Posterior cingulate gyrus (tissue), 11 donors: Measurements from ENCODE around the gene ERF.

Experiments used
- DNase-seq, 10 donors: peaks; one replicate each; pipeline versions ENCODE4 v3.0.0 to v3.0.0-alpha.2; 2020 to 2021; ENCODE audit warnings: mixed read lengths in 3 of 10
- intact Hi-C: fragments of 100-400 bp; cut with DNase I; formaldehyde crosslinking; loops from one replicate; pipeline ENCODE4 v1.15.1; 2023

ERF gene

DNA sequence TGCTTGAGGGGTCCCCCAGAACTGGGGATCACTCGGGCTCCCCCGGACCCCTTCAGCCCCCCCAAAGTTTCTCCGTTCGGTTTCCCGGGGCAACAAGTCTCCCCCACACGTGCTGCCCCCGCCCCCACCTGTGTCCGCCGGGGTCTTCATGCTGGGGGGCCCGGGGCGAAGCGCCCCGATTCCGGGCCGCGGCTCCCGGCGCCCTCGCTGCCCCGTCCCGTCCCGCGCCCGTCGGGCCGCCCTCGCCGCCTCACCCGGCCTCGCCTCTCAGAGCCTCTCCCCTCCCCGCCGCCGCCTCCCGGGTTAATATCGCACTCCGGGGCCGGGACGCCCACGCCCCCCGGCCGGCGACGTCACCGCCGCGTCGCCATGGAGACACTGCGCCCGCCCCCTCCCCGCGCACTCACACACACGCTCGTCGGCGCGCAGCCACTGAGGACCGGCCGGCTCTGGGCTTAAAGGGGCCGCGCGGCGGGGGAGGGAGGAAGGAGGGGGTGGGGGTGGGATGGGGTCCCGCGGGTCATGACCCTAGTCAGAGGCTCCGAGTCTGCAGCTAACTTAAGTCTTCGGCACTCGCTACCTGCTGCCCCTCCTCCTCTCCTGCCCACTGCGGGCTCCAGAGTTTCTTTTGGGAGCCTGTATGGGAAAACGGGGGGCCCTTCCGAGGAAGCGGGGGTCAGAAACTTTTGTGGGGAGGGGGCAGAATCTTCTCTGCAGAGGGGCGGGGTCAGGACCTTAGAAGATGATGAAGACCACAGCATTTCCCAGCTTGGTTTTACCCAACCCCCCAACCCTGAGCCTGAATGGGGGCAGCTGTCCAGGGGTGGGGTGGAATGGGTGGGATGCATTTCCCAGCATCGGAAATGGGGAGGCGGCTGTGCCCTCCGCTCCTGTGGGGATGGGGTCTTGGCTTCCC, at the start of gene ERF:
TSS of gene ERF (minus strand) at position 279 of the 916 bp plus-strand sequence. CDS start at position 150, 129 bp downstream.
- peak; percentile 89 to 99 (median 94) for DNase-seq
- intact Hi-C loops, result loop anchor here (2.0 kb wide), 1 partner anchor 26 kb away; no protein-coding TSS in a partner anchor

DNA sequence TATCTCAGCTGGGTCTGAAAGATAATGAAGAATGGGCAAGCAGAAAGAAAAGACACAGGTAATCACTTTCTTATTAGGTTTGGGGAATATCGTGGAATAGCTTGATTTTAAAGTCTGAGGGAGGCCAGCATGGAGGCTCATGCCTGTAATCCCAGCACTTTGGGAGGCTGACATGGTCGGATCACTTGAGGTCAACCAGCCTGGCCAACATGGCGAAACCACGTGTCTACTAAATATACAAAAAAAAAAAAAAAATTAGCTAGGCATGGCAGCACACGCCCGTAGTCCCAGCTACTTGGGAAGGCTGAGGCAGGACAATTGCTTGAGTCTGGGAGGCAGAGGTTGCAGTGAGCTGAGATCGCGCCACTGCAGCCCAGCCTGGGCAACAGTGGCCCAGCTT, 48.9 kb upstream of the ERF start:
- DNase-seq, result peak in 2 of 10 donors; percentile 51 to 58
- intact Hi-C loops, result no loop called here

DNA sequence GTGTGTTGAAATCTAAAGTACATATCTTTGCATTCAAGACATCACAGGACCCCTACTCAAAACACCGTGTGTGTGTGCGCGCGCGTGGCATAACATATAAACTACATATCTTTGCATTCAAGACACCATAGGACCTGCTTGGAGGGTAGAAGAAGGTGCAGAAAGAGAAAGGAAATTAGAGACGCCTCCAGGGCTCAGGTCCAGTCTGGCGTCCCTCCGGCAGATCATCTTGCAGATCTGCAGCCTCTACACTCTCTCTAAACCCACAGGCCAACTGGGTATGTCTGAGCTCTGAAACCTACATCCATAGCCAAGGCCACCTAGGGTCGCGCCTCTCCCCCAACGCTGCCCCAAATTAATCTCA, 48.2 kb upstream of the ERF start:
- peak in 1 of 10 donors; percentile 79 for DNase-seq
- intact Hi-C loops, result no loop called here

DNA sequence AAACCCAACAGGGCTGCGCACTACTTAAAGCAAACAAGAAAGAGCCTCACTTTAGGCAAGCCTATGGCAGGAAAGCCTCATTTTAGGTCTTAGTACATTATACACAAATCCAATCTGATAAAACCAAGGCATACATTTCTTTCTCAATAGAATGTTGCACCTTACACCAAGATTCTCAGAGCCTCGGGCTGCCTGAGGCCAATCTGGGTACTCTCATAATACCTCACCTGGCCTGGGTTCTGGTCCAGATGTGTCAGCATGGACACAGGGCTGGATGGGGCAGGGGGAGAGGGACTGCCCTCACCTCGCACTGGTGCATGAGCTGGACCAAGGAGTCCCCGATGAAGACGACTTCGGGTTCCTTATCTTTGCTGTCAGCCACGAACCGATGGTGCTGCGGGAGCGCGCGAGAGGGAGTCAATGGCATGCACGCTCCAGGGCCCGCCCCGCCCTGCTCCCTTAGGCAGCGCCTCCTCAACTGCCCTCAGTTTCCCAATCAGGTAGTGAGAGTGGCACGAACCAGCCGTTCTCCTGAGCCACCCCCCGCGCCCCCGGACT, 46.8 kb upstream of the ERF start, which contains the start of gene PRR19:
TSS of gene PRR19 (plus strand) at position 487 of the 558 bp plus-strand sequence. CDS start 7,453 bp downstream, outside the sequence.
- DNase-seq, result peak in 2 of 10 donors; percentile 38 to 80
- intact Hi-C loops, result no loop called here

DNA sequence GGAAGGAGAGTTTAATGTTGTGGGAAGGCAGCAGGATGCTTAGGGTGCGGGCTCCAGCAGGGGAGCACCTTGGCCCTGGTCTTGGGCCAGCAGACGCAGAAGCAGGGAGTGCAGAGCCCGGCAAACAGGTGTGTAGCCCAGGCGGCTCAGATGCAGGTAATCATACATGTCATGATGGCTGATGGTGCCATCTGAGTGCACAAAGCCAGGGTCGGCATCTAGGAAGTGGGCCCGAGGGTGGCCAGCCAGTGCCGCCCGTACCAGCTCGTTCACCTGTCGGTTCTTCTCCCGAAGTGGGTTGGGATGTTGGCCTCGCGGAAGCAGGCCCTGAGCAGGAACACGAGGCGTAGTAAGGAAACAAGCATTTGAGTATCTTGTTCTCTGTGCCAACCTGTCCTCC, 42.1 kb upstream of the ERF start:
- peak in 1 of 10 donors; percentile 67 for DNase-seq
- intact Hi-C loops, result loop anchor here (5.0 kb wide), 1 partner anchor 50 kb away; no protein-coding TSS in a partner anchor

DNA sequence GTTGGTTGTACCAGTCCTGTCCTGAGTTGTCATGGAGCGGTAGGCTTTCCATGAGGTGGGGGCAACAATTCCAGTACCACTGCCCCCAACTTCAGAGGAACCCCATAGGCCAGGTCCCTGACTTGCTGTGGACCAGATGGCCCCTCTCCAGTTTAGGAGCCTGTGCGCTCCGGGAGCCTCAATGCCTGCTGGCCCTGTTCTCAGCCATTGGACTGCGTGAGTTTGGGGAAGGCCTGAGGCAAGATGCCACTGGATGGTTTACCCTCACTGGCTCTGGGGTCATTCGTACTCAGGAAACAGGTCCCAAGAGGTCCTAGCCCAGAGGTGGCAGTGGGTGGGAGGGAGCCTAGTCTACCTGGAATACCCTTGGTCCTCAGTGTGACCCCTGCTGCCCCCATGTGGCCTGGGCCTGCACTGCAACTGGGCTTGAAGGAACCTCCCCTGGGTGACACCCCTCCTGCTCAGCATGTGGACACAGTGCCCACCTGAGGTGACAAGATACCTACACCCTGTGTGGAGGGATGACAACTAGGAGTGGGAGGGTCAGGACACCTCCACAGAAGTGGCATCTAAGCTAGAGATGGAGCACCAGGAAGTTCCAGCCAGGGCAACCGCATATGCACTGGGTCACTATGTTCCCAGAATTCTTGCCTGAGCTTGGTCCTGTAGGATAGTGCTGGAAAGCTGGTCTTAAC, 41.0 kb upstream of the ERF start:
- intact Hi-C loops, result loop anchor here (5.0 kb wide), 1 partner anchor 49 kb away; no protein-coding TSS in a partner anchor
- peak; percentile 66 to 97 (median 88) for DNase-seq

DNA sequence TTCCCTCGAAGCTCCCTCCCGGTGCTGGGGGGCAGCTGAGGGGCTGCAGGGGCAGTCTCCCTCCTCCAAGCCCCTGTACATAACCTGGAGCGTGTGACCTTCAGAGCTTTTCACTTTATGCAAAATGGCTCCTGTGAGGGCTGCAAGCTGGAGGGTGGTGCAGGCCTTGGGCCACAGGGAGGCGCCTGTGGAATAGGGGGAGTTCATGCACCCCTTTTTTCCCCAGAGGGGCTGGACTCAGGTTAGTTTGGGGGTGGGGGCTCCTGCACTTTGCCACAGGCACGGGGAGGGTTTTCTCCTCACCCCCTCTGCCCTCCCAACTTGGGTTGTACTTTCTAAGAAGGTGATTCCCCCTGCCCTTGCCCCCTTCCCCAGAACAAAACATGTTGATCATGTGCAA, 40.4 kb upstream of the ERF start:
- peak in 1 of 10 donors; percentile 61 for DNase-seq
- intact Hi-C loops, result loop anchor here (5.0 kb wide), 1 partner anchor 48 kb away; no protein-coding TSS in a partner anchor

DNA sequence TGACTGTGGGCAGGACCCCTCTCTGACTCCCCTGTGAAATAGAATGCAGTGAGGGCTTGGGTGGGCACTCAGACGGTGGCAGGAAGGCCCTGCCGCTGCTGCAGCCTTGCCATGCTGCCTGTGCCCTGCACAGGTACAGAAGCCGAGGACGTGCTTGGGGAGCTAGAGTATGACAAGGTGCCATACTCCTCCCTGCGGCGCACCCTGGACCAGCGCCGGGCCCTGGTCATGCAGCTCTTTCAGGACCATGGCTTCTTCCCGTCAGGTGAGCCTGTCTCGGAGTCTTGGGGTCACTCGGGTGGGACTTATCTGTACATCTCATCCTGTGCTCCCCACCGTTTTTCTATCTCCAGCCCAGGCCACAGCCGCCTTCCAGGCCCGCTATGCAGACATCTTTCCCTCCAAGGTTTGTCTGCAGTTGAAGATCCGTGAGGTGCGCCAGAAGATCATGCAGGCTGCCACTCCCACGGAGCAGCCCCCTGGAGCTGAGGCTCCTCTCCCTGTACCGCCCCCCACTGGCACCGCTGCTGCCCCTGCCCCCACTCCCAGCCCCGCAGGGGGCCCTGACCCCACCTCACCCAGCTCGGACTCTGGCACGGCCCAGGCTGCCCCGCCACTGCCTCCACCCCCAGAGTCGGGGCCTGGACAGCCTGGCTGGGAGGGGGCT, 39.7 kb upstream of the ERF start:
- DNase-seq, result peak in 1 of 10 donors; percentile 49
- intact Hi-C loops, result loop anchor here (5.0 kb wide), 1 partner anchor 47 kb away; no protein-coding TSS in a partner anchor

DNA sequence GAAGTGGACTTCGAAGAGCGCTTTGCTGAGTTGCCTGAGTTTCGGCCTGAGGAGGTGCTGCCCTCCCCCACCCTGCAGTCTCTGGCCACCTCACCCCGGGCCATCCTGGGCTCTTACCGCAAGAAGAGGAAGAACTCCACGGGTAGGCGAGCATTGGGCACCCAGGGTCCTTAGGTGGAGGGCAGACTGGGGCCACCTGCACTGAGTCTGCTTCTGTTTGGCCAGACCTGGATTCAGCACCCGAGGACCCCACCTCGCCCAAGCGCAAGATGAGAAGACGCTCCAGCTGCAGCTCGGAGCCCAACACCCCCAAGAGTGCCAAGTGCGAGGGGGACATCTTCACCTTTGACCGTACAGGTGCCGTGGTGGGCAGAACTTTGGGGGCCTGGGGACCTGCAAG, 39.0 kb upstream of the ERF start:
- intact Hi-C loops, result no loop called here
- DNase-seq, result no peak

DNA sequence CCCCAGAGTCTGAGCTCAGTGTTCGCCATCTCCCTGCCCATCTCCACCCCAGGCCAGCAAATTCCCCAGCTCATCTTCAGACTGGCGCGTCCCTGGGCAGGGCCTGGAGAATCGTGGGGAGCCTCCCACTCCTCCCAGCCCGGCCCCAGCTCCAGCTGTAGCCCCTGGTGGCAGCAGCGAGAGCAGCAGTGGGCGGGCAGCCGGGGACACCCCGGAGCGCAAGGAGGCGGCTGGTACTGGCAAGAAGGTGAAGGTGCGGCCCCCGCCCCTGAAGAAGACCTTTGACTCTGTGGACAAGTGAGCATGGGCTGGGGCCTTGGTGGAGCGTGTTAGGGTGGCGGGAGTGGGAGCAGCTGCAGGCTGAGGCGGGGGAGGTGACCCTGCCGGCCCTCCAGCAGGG, 38.6 kb upstream of the ERF start:
- peak in 2 of 10 donors; percentile 8 to 84 for DNase-seq
- intact Hi-C loops, result no loop called here

DNA sequence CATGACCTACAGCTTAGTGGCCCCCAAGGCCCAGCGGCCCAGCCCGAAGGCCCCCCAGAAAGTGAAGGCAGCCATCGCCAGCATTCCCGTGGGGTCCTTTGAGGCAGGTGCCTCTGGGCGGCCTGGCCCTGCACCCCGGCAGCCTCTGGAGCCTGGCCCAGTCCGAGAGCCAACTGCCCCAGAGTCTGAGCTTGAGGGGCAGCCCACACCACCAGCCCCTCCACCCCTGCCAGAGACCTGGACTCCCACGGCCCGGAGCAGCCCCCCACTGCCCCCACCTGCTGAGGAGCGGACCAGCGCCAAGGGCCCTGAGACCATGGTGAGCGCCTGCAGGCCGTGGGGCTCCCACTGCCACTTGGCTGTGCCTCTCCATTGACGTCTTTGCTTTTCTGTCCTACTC, 38.0 kb upstream of the ERF start:
- no peak for DNase-seq
- intact Hi-C loops, result no loop called here

DNA sequence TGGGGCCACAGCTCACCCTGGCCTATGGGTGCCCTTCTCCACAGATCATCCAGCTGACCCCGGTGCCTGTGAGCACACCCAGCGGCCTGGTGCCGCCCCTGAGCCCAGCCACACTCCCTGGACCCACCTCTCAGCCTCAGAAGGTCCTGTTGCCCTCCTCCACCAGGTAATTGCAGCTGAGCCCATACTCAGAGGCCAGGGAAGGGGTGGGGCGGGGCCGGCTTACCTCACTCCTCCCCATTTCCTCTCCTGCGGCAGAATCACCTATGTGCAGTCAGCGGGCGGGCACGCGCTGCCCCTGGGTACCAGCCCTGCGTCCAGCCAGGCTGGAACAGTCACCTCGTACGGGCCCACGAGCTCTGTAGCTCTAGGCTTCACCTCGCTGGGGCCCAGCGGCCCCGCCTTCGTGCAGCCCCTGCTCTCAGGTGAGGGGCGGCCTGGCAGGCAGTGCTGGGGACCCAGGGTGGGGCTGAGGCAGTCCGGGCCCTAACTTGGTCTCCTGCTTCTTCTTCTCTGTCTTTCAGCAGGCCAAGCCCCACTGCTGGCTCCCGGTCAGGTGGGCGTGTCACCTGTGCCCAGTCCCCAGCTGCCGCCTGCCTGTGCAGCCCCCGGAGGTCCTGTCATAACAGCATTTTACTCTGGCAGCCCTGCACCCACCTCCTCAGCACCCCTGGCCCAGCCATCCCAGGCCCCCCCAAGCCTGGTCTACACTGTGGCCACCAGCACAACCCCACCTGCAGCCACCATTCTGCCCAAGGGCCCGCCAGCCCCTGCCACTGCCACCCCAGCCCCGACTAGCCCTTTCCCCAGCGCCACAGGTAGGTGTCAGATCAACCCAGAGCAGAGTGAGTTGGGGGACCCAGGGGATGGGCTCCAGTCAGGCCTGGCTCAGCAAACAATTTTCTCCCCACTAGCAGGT, 37.4 kb upstream of the ERF start:
- intact Hi-C loops, result no loop called here
- no peak for DNase-seq

DNA sequence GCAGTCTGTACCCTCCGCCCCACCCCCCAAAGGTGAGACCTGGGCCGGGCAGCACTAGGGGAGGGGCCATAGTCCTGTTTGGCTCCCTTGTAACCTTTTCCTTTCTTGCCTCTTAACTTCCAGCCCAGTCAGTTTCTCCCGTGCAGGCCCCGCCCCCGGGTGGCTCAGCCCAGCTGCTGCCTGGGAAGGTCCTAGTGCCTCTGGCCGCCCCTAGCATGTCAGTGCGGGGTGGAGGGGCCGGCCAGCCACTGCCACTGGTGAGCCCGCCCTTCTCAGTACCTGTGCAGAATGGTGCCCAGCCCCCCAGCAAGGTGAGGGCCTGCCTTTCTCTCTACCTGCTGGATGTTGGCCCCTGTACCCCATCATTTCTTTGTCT, 36.5 kb upstream of the ERF start:
- intact Hi-C loops, result no loop called here

DNA sequence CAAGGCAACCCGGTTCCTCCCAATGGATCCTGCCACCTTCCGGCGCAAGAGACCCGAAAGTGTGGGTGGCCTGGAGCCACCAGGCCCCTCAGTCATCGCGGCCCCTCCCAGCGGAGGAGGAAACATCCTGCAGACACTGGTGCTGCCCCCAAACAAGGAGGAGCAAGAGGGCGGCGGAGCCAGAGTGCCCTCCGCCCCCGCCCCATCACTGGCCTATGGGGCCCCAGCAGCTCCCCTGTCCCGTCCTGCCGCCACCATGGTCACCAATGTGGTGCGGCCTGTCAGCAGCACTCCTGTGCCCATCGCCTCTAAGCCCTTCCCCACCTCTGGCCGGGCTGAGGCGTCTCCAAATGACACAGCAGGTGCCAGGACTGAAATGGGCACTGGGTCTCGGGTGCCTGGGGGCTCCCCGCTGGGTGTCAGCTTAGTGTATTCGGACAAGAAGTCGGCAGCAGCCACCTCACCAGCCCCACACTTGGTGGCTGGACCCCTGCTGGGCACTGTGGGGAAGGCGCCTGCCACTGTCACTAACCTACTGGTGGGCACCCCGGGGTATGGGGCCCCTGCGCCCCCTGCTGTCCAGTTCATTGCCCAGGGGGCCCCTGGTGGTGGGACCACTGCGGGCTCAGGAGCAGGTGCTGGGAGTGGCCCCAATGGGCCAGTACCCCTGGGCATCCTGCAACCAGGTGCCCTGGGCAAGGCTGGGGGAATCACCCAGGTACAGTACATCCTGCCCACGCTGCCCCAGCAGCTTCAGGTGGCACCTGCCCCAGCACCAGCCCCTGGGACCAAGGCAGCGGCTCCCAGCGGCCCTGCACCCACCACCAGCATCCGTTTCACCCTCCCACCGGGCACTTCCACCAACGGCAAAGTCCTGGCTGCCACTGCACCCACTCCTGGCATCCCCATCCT, 35.9 kb upstream of the ERF start:
- intact Hi-C loops, result no loop called here
- DNase-seq, result peak in 3 of 10 donors; percentile 62 to 86 (median 66)

More for the DNA sequence above, 36.5 kb upstream of the ERF start:
- peak in 2 of 10 donors; percentile 8 to 84 for DNase-seq

DNA sequence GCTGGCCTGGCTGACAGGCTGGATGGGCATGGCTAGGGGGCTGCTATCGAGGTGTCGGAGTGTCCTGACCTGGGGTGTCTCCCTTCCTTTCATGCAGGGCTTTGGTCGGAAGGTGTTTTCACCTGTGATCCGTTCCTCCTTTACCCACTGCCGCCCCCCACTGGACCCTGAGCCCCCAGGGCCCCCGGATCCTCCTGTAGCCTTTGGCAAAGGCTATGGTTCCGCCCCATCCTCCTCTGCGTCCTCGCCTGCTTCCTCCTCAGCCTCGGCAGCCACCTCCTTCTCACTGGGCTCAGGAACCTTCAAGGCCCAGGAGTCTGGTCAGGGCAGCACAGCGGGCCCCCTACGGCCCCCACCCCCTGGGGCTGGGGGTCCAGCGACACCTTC, 35.2 kb upstream of the ERF start:
- peak in 1 of 10 donors; percentile 62 for DNase-seq
- intact Hi-C loops, result no loop called here

DNA sequence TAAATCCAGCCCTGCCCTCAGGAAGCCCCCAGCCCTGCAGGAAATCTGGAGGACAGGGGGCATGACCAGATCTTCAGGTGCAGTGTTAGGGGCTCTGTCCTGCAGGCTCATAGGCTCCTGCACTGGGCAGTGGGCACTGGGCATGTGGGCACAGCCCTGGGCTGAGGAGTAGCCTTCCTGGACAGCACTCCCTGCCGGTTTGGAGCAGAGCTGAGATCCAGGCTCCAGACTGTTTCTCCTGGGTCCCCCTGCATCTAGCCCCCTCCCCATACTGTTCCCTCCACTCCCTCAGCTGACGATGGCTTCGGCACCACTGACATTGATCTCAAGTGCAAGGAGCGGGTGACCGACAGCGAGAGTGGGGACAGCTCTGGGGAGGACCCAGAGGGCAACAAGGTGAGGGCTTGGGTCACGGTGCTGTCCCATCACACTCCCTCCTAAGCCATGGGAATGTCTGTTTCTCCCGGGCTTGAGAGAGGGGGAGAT, 34.7 kb upstream of the ERF start:
- peak in 1 of 10 donors; percentile 45 for DNase-seq
- intact Hi-C loops, result no loop called here

DNA sequence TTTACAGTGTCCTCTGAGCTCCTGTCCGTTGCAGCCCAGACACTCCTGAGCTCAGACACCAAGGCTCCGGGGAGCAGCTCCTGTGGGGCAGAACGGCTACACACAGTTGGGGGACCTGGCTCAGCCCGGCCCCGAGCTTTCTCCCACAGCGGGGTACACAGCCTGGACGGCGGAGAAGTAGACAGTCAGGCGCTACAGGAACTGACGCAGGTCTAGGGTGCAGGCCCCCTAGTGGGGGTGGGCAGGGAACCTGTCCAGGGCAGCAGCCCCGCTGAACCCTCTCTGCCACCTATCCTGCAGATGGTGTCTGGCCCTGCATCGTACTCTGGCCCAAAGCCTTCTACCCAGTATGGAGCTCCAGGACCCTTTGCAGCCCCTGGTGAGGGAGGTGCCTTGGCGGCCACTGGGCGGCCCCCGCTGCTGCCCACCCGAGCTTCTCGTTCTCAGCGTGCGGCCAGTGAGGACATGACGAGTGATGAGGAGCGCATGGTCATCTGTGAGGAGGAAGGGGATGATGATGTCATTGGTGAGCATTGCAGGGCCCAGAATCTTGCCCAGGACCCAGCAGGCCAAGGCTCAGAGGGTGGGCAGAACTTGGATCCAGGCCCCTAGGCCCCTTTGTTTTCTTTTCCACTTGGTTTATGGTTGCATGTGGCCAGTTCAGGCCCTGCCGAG, 34.1 kb upstream of the ERF start:
- intact Hi-C loops, result no loop called here
- DNase-seq, result peak in 2 of 10 donors; percentile 62 to 74
